LNCaP clone FGC (cell line): ENCODE data around the gene MRPS30.

Experiments
- DNase-seq: peaks from one replicate; pipeline ENCODE4 v3.0.0-alpha.2; 2011; ENCODE audit warnings: low read depth
- H3K4me3 ChIP-seq: 2 replicates; pipeline ENCODE4 v1.5.1; 2011; ENCODE audit warnings: mild to moderate bottlenecking, low read depth, low read length, control low read depth
- TF ChIP-seq, protein P1 (sequence below): IDR thresholded peaks from 2 replicates; pipeline ENCODE4 v1.5.1; 2012; ENCODE audit warnings: mild to moderate bottlenecking; ENCODE audit not compliant: control insufficient read depth, insufficient read depth; ENCODE audit errors: extremely low read depth

Gene MRPS30

DNA sequence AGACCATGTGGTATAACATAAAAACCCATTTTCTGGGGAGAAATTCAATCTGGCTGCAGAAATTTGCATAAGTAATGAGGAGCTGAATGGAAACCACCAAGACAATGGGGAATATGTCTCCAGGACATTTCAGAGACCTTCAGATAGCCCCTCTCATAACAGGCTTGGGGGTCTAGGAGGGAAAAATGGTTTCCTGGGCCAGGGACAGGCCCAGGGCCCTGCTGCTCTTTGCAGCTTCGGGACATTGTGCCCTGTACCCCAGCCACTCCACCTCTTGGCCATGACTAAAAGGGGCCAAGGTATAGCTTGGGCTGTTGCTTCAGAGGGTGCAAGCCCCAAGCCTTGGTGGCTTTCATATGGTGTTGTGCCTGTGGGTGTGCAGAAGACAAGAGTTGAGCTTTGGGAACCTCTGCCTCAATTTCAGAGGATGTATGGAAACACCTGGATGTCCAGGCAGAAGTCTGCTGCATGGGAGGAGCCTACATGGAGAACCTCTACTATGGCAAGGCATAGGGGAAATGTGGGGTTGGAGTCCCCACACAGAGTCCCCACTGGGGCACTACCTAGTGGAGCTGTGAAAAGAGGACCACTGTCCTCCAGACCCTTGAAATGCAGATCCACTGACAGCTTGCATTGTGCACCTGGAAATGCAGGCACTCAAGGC lies 30.4 kb downstream of the MRPS30 start:
- TF ChIP-seq, protein P1, sequence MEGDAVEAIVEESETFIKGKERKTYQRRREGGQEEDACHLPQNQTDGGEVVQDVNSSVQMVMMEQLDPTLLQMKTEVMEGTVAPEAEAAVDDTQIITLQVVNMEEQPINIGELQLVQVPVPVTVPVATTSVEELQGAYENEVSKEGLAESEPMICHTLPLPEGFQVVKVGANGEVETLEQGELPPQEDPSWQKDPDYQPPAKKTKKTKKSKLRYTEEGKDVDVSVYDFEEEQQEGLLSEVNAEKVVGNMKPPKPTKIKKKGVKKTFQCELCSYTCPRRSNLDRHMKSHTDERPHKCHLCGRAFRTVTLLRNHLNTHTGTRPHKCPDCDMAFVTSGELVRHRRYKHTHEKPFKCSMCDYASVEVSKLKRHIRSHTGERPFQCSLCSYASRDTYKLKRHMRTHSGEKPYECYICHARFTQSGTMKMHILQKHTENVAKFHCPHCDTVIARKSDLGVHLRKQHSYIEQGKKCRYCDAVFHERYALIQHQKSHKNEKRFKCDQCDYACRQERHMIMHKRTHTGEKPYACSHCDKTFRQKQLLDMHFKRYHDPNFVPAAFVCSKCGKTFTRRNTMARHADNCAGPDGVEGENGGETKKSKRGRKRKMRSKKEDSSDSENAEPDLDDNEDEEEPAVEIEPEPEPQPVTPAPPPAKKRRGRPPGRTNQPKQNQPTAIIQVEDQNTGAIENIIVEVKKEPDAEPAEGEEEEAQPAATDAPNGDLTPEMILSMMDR = no peak
- no peak overlapping the region for H3K4me3 ChIP-seq
- DNase-seq = no peak

DNA sequence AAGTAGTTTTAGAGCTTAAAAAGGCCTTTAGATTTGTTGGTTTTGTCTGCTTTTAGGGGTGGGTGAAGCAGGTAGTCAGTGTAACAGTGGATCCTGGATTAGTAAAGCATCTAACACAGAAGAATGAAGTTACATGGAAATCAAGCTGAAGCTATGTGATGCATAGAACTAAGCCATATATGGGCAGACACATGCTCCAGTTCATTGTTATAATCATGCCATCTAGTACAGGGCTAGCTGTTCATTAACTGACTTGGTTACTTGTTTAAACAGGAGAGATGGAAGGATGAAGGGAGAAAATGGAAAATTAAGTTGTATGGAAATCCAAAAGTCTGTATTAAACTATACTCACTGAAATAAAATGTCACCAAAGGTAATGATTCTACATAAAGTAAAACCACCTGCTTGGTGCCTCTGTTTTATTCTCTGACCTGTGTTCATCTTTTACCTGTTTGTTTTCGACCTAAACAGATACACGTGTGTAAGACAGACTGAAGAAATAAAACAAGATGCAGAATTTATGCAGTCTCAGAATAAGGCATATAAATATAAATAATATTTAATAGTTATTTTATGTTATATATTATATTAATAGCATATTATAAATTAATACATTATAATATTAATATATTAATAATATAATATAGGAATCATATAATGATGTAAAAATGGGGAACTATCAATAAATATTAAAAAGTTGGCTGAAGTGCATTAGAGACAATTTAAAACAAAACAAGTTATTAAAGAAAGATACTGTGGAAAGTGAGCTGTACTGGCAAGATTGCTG lies 33.9 kb downstream of the MRPS30 start:
- no peak for DNase-seq
- H3K4me3 ChIP-seq = no peak overlapping the region
- TF ChIP-seq, protein P1 = no peak

- DNase-seq = no peak
- H3K4me3 ChIP-seq = no peak overlapping the region
- TF ChIP-seq, protein P1 = no peak
Measured at GRCh38 chr5:44844744-44845143, 36.0 kb downstream of the MRPS30 start.

DNA sequence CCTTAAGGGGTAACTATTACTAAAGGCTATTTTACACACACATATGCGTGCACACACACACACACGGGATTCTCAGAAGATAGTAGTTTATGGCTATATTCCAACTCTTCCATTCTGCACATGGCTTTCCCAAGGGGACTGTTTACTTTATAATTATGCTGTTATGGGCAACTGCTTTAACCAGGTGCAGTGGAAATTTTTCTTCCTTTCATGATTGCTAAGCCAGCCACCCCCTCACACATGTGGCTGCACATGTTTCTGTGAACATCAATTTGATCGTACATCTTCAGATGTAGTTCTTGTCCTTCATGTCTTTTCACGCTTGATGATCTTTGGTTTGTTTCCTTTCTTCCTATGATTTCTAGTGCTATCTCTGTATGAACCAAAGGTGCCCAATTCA lies 37.0 kb downstream of the MRPS30 start:
- no peak overlapping the region for H3K4me3 ChIP-seq
- no peak for DNase-seq
- TF ChIP-seq, protein P1 = no peak

GRCh38 chr5:44847206-44847852 lies 38.6 kb downstream of the MRPS30 start:
- TF ChIP-seq, protein P1 = no peak
- DNase-seq = no peak
- no peak overlapping the region for H3K4me3 ChIP-seq

- no peak overlapping the region for H3K4me3 ChIP-seq
- TF ChIP-seq, protein P1 = no peak
- DNase-seq = no peak
Measured at GRCh38 chr5:44860267-44860666, 51.5 kb downstream of the MRPS30 start.
